NCI-H2171 (cell line): ENCODE results near the gene ARHGEF39.
"Not testable (repeated sequence)": the region's sequence is repeated elsewhere in the genome, so short reads cannot be mapped to it uniquely, and the experiment has no call there.

Experiments
- DNase-seq: peaks from one replicate; lab custom pipeline; 2025; lab: John Stamatoyannopoulos, UW

Gene ARHGEF39

DNA sequence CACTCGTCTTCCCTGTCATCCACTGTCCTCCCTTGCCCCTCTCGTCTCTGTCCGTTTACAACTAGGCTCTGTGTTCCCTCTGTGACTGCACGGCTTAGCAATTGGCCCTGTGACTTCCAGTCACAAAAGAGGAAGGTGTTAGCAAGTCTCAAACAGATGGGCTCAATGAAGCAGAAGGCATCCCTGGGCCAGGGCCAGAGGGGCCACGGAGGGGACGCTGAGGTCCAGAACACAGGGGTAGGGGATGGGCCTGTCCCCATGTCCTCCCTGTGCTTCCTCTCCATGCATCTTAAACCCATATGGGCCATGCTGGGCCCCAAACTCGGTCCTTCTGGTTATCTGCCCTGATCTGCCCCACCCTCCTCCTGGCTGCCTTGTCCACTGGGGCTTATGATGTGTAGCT is 46.7 kb downstream of the ARHGEF39 start, which contains the start of gene CD72:
CD72 (minus strand) TSS at position 89 of the 403 bp plus-strand sequence. CDS start 110 bp downstream, outside the sequence.
- DNase-seq: no peak

DNA sequence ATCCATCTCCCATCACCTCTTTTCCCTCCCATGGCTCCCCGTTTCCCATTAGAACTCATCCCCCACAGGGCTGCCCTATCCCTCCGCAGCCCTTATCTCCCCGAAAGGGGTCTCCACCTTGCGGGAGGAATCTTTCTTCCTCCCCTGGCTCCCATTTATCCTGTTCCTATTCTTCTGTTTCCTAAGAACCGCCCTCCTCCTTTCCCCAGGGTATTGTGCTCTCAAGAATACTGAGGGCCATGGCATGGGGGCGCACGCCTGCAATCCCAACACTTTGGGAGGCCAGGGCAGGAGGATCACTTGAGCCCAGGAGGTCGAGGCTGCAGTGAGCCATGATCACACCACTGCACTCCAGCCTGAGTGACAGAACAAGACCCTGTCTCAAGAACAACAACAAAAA is 47.4 kb downstream of the ARHGEF39 start:
- DNase-seq: no peak

GRCh38 chr9:35616681-35617459 is 48.1 kb downstream of the ARHGEF39 start:
- no peak for DNase-seq

- DNase-seq: no peak
These were observed 48.9 kb downstream of the ARHGEF39 start for GRCh38 chr9:35615981-35616680.

GRCh38 chr9:35612843-35613242 is 52.2 kb downstream of the ARHGEF39 start:
- no peak for DNase-seq

DNA sequence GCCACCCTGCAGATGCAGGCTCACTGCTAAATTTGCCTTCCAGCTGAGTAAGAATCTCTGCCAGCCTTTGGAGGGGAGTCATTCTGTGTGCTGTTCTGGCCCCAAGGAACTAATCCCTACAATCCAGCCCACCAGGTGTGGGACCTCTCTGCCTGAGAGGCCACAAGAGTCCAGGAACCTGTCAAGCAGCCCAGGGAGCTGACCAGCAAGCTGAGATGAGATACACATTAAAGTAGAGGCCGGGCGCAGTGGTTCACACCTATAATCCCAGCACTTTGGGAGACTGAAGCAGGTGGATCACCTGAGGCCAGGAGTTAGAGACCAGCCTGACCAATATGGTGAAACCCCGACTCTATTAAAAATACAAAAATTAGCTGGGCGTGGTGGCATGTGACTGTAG is 52.9 kb downstream of the ARHGEF39 start:
- DNase-seq: not testable (repeated sequence)

- DNase-seq: no peak
These were observed 53.7 kb downstream of the ARHGEF39 start for GRCh38 chr9:35611230-35611797.

GRCh38 chr9:35609820-35610163 is 55.2 kb downstream of the ARHGEF39 start:
- DNase-seq: no peak
